Retinal pigment epithelial cell (primary cell): Measurements from ENCODE around the gene GUCA1A.

Experiments used
- DNase-seq: peaks from one replicate; pipeline ENCODE4 v3.0.0-alpha.2; 2010; ENCODE audit warnings: low read depth
- H3K4me3 ChIP-seq: 2 replicates; pipeline ENCODE4 v1.5.1; 2011; ENCODE audit warnings: mild to moderate bottlenecking, low read length, control low read depth, moderate library complexity
- CTCF ChIP-seq: conservative IDR thresholded peaks from 2 replicates; pipeline ENCODE4 v1.5.1; 2011; ENCODE audit warnings: low read depth, low read length, control low read depth, inconsistent platforms

GUCA1A gene

GRCh38 chr6:42155293-42155692 is 17.9 kb upstream of the GUCA1A start:
- TF ChIP-seq CTCF: no peak
- no peak for DNase-seq
- H3K4me3 ChIP-seq: no peak overlapping the region

GRCh38 chr6:42156638-42157037 is 16.5 kb upstream of the GUCA1A start:
- no peak overlapping the region for H3K4me3 ChIP-seq
- no peak for DNase-seq
- no peak for TF ChIP-seq CTCF

GRCh38 chr6:42158011-42158410 is 15.2 kb upstream of the GUCA1A start:
- no peak for DNase-seq
- no peak for TF ChIP-seq CTCF
- H3K4me3 ChIP-seq: no peak overlapping the region

GRCh38 chr6:42158631-42159030 is 14.5 kb upstream of the GUCA1A start:
- DNase-seq: no peak
- no peak for TF ChIP-seq CTCF
- no peak overlapping the region for H3K4me3 ChIP-seq

GRCh38 chr6:42159431-42160024 is 13.6 kb upstream of the GUCA1A start:
- H3K4me3 ChIP-seq: no peak overlapping the region
- no peak for TF ChIP-seq CTCF
- no peak for DNase-seq

- no peak for DNase-seq
- H3K4me3 ChIP-seq: no peak overlapping the region
- no peak for TF ChIP-seq CTCF
Measured at GRCh38 chr6:42162384-42162783, 10.8 kb upstream of the GUCA1A start.

GRCh38 chr6:42162812-42163211 is 10.4 kb upstream of the GUCA1A start:
- DNase-seq: no peak
- no peak for TF ChIP-seq CTCF
- H3K4me3 ChIP-seq: no peak overlapping the region
